HTR-8/SVneo (cell line): ENCODE measurements around the gene NFATC2.

Source experiments
- DNase-seq: peaks from one replicate; pipeline ENCODE4 v3.0.0; 2011; ENCODE audit warnings: low spot score, mixed read lengths; ENCODE audit not compliant: insufficient read length
- FAIRE-seq: peaks from 2 replicates; lab custom pipeline; 2011; peaks lifted over from hg19 to GRCh38; lab: Jason Lieb, UNC

The NFATC2 gene

DNA sequence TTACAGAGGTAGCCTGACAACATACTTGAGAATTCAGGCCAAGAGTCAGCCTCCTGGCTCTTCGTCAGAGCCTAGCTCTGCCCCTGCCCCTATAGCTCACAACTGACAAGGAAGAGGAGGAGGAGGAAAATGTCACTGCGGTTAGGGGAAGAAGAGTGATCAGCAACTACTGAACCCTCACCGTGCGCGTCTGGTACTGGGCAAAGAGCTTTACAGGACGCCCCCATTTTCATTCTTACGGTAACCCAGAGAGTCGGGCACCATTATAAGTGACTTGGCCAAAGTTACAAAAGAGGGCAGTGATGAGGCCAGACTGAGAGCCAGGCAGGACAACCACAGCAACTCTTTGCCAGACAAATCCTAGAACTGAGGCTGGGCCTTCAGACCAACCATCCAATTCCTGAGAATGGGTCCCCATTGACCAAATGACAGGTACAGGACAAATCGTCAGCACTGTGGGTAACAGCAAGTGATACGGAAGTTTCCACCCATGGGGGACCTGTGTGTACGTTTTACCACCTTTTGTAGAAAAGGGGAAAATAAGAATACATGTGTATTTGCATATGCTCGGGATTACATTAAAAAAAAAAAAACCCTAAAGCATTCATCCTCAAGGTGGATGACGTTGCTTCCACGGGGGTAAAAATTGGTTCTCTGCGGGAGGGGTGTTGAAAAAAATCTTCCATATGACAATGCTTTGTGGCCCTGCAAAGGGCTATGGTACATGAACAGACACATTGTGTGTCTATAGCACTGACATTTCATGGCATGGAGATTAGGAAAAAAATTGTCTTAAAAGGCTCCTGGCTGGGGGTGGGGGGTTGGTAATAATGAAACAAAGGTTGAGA, 118.0 kb downstream of the NFATC2 start:
- no peak for DNase-seq
- peak; percentile 54 for FAIRE-seq

- FAIRE-seq, result no peak
- no peak for DNase-seq
Measured at GRCh38 chr20:51423810-51424209, 118.7 kb downstream of the NFATC2 start.

GRCh38 chr20:51423290-51423667, 119.2 kb downstream of the NFATC2 start:
- FAIRE-seq (peak; percentile 9), DNase-seq (no peak)

- no peak for DNase-seq
- FAIRE-seq, result no peak
Measured at GRCh38 chr20:51422514-51423289, 119.8 kb downstream of the NFATC2 start.

DNA sequence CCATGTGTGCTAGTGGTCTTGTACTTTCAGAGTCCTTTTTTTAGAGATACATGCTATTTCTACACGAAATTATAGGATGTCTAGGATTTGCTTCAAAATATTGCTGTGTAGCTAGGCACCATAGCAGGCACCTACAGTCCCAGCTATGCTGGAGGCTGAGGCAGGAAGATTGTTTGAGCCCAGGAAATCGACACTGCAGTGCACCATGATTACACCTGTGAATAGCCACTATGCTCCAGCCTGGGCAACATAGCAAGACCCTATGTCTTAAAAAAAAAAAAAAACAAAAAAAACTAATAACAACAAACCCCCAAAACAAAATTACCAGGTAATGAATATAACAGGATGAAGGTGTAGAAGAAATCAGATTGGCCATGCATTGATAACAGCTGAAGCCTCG, 121.7 kb downstream of the NFATC2 start:
- FAIRE-seq, result peak; percentile 13
- DNase-seq, result no peak

- FAIRE-seq, result peak; percentile 16
- no peak for DNase-seq
Measured at GRCh38 chr20:51420111-51420510, 122.4 kb downstream of the NFATC2 start.

DNA sequence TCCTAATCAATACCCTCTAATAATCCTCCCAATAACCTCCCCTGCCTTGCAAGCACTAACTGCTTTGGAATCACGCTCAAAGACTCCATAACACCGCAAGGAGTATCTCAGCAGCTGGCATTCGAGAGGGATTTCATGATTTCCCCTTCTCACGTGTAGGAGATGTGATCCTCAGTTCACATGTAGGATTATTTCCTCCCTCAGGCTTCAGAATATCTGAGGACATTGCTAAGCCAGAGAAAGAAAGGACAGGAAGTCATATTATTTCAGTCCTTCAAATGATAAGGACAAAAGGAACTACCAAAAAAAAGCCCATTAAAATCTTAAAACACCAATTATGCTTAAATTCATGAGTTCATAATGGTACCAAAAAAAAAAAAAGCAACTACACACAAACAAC, 122.9 kb downstream of the NFATC2 start:
- FAIRE-seq, result no peak
- no peak for DNase-seq

- DNase-seq (no peak), FAIRE-seq (peak; percentile 46)
Measured at GRCh38 chr20:51419231-51419630, 123.3 kb downstream of the NFATC2 start.

DNA sequence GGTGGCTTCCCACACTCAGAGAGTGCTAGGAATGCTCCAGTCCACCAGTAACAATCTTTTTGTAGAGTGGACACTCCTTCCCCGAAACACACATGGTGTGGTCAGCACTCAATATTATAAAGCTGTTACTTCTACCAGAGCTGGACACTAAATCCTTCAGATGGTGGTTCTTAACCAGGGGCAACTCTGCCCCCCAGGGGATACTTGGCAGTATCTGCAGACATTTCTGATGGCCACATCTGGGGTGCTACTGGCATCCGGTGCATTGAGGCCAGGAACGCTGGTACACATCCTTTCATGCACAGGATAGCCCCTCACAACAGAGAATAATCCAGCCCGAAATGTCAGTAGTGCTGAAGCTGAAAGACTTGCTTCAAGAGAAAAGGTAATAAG, 124.4 kb downstream of the NFATC2 start:
- DNase-seq, result no peak
- no peak for FAIRE-seq

- FAIRE-seq, result peak; percentile 78
- DNase-seq, result no peak
Measured at GRCh38 chr20:51417250-51418136, 125.0 kb downstream of the NFATC2 start.

DNA sequence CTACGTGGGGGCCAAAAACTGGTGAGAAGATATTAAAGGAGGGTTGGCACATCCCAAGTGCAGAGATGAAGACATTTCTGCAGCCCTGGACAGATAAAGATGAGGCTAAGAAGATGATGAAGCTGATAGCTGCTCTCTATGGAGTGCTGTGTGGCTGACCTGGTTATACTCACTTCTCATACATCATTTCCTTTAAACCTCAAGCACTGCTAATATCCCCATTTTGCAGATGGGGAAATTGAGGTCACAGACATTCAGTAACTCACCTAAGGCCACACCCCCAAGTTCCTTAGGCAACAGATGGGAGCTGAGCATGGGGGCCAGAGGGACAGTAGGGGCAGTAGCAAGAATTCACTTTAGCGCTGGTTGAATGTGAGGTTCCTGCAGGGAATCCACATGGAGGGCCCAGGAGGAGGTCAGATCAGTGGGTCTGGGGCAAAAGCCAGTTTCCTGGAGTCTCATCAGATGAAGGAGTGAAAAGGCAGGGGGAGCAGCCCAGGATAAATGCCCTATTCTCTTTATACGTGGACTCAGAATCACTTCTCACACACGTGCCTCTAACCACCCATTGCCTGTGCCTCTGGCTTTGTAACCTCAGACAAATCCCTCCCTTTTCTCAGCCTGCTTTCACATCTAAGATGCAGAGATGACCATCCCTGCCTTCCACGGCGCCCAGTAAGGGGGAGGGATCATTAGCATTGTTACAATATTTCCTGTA, 125.8 kb downstream of the NFATC2 start:
- peak; percentile 64 for FAIRE-seq

GRCh38 chr20:51413857-51414256, 128.7 kb downstream of the NFATC2 start:
- no peak for DNase-seq
- no peak for FAIRE-seq

More for the DNA sequence above, 125.8 kb downstream of the NFATC2 start:
- DNase-seq, result no peak

GRCh38 chr20:51412951-51413481, 129.5 kb downstream of the NFATC2 start:
- no peak for DNase-seq
- FAIRE-seq, result no peak

DNA sequence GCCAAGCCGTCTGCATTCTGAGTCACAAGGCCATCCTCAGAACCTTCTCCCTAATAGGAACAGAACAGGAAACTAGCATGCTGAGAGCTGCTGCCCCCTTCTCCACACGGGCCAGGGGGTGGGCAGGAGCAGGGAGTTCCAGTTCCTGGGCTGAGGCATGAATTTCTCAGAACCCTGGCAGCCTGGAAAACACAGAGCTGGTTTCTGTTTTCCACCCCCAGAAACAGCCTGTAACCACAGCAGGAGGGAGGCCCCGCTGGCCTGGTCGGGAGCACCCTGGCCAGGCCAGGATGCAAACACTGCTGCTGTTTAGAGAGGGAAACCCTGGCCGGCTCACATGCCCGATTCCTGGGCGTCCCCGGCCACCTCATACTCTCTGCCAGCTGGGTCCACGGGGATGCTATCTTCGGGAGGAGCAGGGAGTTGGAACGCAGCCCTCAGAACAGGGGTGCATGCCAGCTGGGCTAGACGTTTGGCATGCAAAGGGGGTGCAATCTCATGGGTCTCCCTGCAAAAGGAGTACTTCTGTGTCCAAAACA, 130.1 kb downstream of the NFATC2 start:
- DNase-seq, result no peak
- no peak for FAIRE-seq

DNA sequence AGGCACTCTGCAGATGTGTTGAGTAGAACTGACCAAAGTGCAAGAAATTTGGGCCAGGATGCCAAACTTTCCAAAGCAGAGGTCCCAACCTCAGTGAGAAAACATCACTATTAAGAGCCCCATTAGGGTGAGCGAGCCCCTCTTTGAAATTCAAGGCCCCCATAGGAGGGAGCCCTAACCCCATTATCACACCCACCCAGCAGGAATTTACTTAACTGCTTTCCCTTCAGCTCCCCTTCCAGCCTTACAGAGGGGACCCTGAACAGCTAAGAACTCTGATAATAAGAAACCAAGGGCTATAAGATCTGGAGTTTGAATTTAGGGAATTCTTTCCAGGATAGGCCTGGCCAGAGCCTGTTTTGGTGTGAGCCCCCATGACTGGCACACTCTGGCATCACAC, 130.6 kb downstream of the NFATC2 start:
- peak; percentile 55 for DNase-seq
- no peak for FAIRE-seq

DNA sequence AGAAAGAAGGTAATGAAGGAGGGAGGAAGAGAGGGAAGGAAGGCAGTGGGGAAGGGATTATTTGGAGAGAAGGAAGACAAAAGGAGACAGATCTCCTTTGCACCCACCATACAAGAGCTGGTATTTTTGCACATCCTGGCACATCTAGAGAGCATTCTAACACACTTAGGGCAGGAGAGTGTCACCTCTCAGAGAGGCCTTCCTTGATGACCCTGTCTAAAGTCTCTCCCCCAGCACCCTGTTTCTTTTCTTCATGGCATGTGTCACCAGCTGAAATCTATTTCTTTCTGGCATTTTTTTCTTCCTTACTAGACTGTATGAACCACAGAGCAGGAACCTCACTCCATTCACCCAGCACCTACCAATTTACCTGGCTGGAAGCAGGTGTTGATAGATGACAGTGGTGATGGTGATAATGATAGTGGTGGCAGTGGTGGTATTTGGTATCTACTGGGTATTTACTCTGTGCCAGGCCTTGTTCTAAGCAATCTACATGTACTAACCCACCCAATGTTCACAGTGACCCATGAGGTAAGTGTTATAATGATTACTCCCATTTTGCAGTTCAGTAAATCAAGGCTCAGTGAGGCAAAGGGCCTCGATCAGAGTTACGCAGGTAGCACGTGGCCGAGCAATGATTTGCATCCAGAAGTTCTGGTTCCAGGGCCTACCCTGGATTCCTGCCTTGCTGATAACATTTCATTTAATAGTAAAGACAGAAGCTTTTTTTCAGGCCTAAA, 131.8 kb downstream of the NFATC2 start:
- FAIRE-seq (no peak), DNase-seq (no peak)

DNA sequence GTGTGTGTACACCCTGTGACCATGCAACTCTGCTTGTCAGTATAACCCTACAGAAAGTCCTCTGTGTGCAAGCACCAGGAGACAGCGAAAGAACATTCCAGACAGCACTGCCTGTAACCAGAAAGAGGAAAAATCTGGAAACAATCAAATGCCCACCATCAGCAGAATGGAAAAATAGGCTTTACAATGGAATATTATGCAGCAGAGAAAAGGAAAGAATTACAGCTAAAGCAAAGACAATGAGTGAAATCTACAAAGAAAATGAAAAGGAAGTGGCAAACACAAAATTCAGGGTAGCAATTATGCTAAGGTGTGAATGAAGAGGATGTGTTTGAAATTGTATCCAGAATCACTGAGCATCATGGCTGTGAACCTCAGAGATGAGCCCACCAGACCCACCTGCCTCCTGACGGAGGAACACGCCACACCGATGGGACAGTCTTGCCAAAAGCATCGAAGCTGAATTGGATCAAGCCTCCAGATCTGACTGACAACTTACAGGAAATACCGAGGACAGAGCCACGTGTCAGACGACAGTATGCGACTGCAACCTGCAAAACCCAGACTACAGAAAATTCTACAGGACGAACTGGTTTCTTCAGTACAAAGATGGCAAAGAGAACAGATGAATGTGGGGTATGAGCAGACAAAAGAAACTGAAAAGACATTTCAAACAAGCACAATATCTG, 133.2 kb downstream of the NFATC2 start:
- FAIRE-seq (peak; percentile 82), DNase-seq (no peak)
